Measurements from ENCODE around the gene KAZALD1.

KAZALD1 gene

GRCh38 chr10:101094121-101094879, 32.5 kb downstream of the KAZALD1 start:
- no peak for DNase-seq (ENCODE audit: extremely low read depth in 1 of 2, low read depth in 1 of 2)

GRCh38 chr10:101095004-101095403, 33.2 kb downstream of the KAZALD1 start:
- no peak for DNase-seq (ENCODE audit: extremely low read depth in 1 of 2, low read depth in 1 of 2)

GRCh38 chr10:101095550-101096213, 33.9 kb downstream of the KAZALD1 start:
- DNase-seq (ENCODE audit: extremely low read depth in 1 of 2, low read depth in 1 of 2) = peak; percentile 31 to 46

GRCh38 chr10:101096378-101096777, 34.6 kb downstream of the KAZALD1 start:
- no peak for DNase-seq (ENCODE audit: extremely low read depth in 1 of 2, low read depth in 1 of 2)

GRCh38 chr10:101097881-101098280, 36.1 kb downstream of the KAZALD1 start:
- no peak for DNase-seq (ENCODE audit: extremely low read depth in 1 of 2, low read depth in 1 of 2)

- DNase-seq (ENCODE audit: extremely low read depth in 1 of 2, low read depth in 1 of 2) = no peak
Observed at GRCh38 chr10:101099901-101100300, 38.1 kb downstream of the KAZALD1 start.

- no peak for DNase-seq (ENCODE audit: extremely low read depth in 1 of 2, low read depth in 1 of 2)
Observed at GRCh38 chr10:101101372-101101881, 39.6 kb downstream of the KAZALD1 start.

- DNase-seq (ENCODE audit: extremely low read depth in 1 of 2, low read depth in 1 of 2) = no peak
Observed at GRCh38 chr10:101103430-101103829, 41.6 kb downstream of the KAZALD1 start.

- DNase-seq (ENCODE audit: extremely low read depth in 1 of 2, low read depth in 1 of 2) = no peak
Observed at GRCh38 chr10:101106351-101106750, 44.6 kb downstream of the KAZALD1 start.

GRCh38 chr10:101107771-101108170, 46.0 kb downstream of the KAZALD1 start:
- no peak for DNase-seq (ENCODE audit: extremely low read depth in 1 of 2, low read depth in 1 of 2)

- no peak for DNase-seq (ENCODE audit: extremely low read depth in 1 of 2, low read depth in 1 of 2)
Observed at GRCh38 chr10:101110856-101111523, 49.2 kb downstream of the KAZALD1 start.

GRCh38 chr10:101111547-101111946, 49.8 kb downstream of the KAZALD1 start:
- no peak for DNase-seq (ENCODE audit: extremely low read depth in 1 of 2, low read depth in 1 of 2)

- no peak for DNase-seq (ENCODE audit: extremely low read depth in 1 of 2, low read depth in 1 of 2)
Observed at GRCh38 chr10:101112799-101113594, 51.2 kb downstream of the KAZALD1 start.

- no peak for DNase-seq (ENCODE audit: extremely low read depth in 1 of 2, low read depth in 1 of 2)
Observed at GRCh38 chr10:101113890-101114403, 52.2 kb downstream of the KAZALD1 start.

- DNase-seq (ENCODE audit: extremely low read depth in 1 of 2, low read depth in 1 of 2) = no peak
Observed at GRCh38 chr10:101114646-101115045, 52.9 kb downstream of the KAZALD1 start.
